Measurements from ENCODE around the gene UHRF1.

GRCh38 chr19:4966591-4966990 lies 57.3 kb downstream of the UHRF1 start:
- no peak for TF ChIP-seq CTCF (conservative IDR thresholded peaks at IDR 0.05; ENCODE audit: low read depth, low read length)
- TF ChIP-seq MAZ (IDR thresholded peaks at IDR 0.05; ENCODE audit: borderline replicate concordance, low read depth, low read length): no peak
- no peak for TF ChIP-seq POLR2A (IDR thresholded peaks at IDR 0.05; ENCODE audit: low read depth, low read length)
- no peak for TF ChIP-seq SMC3 (IDR thresholded peaks at IDR 0.05; ENCODE audit: low read depth, low read length)
- TF ChIP-seq RAD21 (IDR thresholded peaks at IDR 0.05; ENCODE audit: low read length): no peak
- TF ChIP-seq USF2 (IDR thresholded peaks at IDR 0.05; ENCODE audit: low read depth, low read length): no peak
- no peak for TF ChIP-seq FOS (IDR thresholded peaks at IDR 0.05; ENCODE audit: low read depth, low read length)
- TF ChIP-seq CEBPB (IDR thresholded peaks at IDR 0.05; ENCODE audit: low read depth, low read length): no peak
- TF ChIP-seq MAFK (IDR thresholded peaks at IDR 0.05; ENCODE audit: low read depth, low read length): no peak
- no peak for TF ChIP-seq BHLHE40 (IDR thresholded peaks at IDR 0.05; ENCODE audit: low read depth, low read length)
